NCI-H2029 treated with DMSO at 0.1 percent for 48 hours (cell line): Measurements from ENCODE around the gene PRODH.
"Not testable (repeated sequence)": the region's sequence is repeated elsewhere in the genome, so short reads cannot be mapped to it uniquely, and the experiment has no call there.

Source experiments
- DNase-seq: peaks from one replicate; lab custom pipeline; 2025; lab: John Stamatoyannopoulos, UW

The PRODH gene

GRCh38 chr22:18935889-18936529 lies at the start of gene PRODH:
Gene PRODH, minus strand, starts transcription at chr22:18936293. Its CDS starts 6 bp downstream, at chr22:18936287.
- no peak for DNase-seq

GRCh38 chr22:18985780-18986179 lies 49.7 kb upstream of the PRODH start:
- no peak for DNase-seq

GRCh38 chr22:18984564-18984963 lies 48.5 kb upstream of the PRODH start:
- no peak for DNase-seq

GRCh38 chr22:18983120-18983651 lies 47.1 kb upstream of the PRODH start:
- DNase-seq = no peak

GRCh38 chr22:18980829-18981228 lies 44.7 kb upstream of the PRODH start:
- no peak for DNase-seq

GRCh38 chr22:18979957-18980356 lies 43.9 kb upstream of the PRODH start:
- DNase-seq = no peak

GRCh38 chr22:18978506-18978905 lies 42.4 kb upstream of the PRODH start:
- DNase-seq = no peak

- DNase-seq = no peak
Measured at GRCh38 chr22:18977824-18978425, 41.8 kb upstream of the PRODH start.

GRCh38 chr22:18976197-18976751 lies 40.2 kb upstream of the PRODH start:
- no peak for DNase-seq

- DNase-seq = no peak
Measured at GRCh38 chr22:18975434-18976196, 39.5 kb upstream of the PRODH start.

GRCh38 chr22:18974477-18975180 lies 38.5 kb upstream of the PRODH start:
- no peak for DNase-seq

GRCh38 chr22:18973264-18974031 lies 37.4 kb upstream of the PRODH start:
- DNase-seq = no peak

GRCh38 chr22:18972591-18972990 lies 36.5 kb upstream of the PRODH start:
- DNase-seq = not testable (repeated sequence)

- DNase-seq = not testable (repeated sequence)
Measured at GRCh38 chr22:18972029-18972428, 35.9 kb upstream of the PRODH start.

GRCh38 chr22:18971321-18971751 lies 35.2 kb upstream of the PRODH start:
- no peak for DNase-seq

- no peak for DNase-seq
Measured at GRCh38 chr22:18970948-18971315, 34.8 kb upstream of the PRODH start.

- DNase-seq = no peak
Measured at GRCh38 chr22:18970176-18970947, 34.3 kb upstream of the PRODH start.

GRCh38 chr22:18969158-18969942 lies 33.3 kb upstream of the PRODH start:
- not testable (repeated sequence) for DNase-seq

GRCh38 chr22:18968011-18968749 lies 32.1 kb upstream of the PRODH start:
- DNase-seq = no peak
